B cell (primary cell): Measurements from ENCODE around the gene LIPA. TPM values are rescaled to one million over a fixed set of nuclear protein-coding genes. Genes with fewer than 3 reads are reported as not detected.

Experiments used
- ATAC-seq: fragments of 200-7000 bp; cut with Tn5 transposase; one replicate; pipeline ENCODE4 v1.10.0; 2021; ENCODE audit warnings: low read depth, mild to moderate bottlenecking, moderate number of reproducible peaks, moderate library complexity
- CTCF ChIA-PET: fragments of 350-600 bp; sonication (Branson Sonifier 250); formaldehyde crosslinking; loops from one replicate; lab custom pipeline; 2021; ENCODE audit warnings: antibody characterized with exemption, inconsistent platforms; lab: Charles Lee
- POLR2A ChIA-PET: fragments of 350-600 bp; sonication (Branson Sonifier 250); formaldehyde crosslinking; loops from one replicate; lab custom pipeline; 2021; ENCODE audit warnings: antibody characterized with exemption; lab: Charles Lee
- DNase-seq: peaks from one replicate; pipeline ENCODE4 v3.0.0; 2013
- H2AFZ ChIP-seq: 2 replicates; pipeline ENCODE4 v1.6.1; 2012; ENCODE audit warnings: mild to moderate bottlenecking, low read depth, low read length; ENCODE audit not compliant: insufficient read depth, poor library complexity, severe bottlenecking
- H3K27ac ChIP-seq, 2 donors: 1 replicate in 1 of 2; 2 replicates in 1 of 2; pipeline ENCODE4 v1.5.1; 2012 to 2013; ENCODE audit warnings: low read length in 2 of 2, mild to moderate bottlenecking in 2 of 2, moderate library complexity in 1 of 2
- H3K27me3 ChIP-seq, 4 experiments: fragments of 200-600 bp in 1 of 4; sonication (generic) in 1 of 4; replicated peaks in 1 of 4; 1 replicate in 2 of 4; 2 replicates in 2 of 4; pipeline versions ENCODE4 v1.6.1 to v1.7.0; 2013 to 2016; ENCODE audit warnings: low read length in 3 of 4, mild to moderate bottlenecking in 2 of 4, mixed read lengths in 1 of 4, moderate library complexity in 1 of 4; ENCODE audit not compliant: insufficient read depth in 4 of 4, control insufficient read depth in 3 of 4; ENCODE audit errors: control extremely low read depth in 1 of 4
- H3K36me3 ChIP-seq, 2 experiments: replicated peaks in 1 of 2; 1 replicate in 1 of 2; 2 replicates in 1 of 2; pipeline versions ENCODE4 v1.6.1 to v1.7.1; 2013; ENCODE audit warnings: low read length in 1 of 2; ENCODE audit not compliant: insufficient read depth in 2 of 2, control insufficient read depth in 1 of 2; ENCODE audit errors: control extremely low read depth in 1 of 2, extremely low read depth in 1 of 2
- H3K4me1 ChIP-seq, 2 donors: fragments of 200-600 bp in 1 of 2; sonication (generic) in 1 of 2; 1 replicate in 1 of 2; 2 replicates in 1 of 2; pipeline versions ENCODE4 v1.5.1 to v1.6.1; 2013 to 2017; ENCODE audit warnings: low read length in 2 of 2; ENCODE audit not compliant: control insufficient read depth in 2 of 2, insufficient read depth in 2 of 2
- H3K4me2 ChIP-seq: replicated peaks from 2 replicates; pipeline ENCODE3; 2012; ENCODE audit warnings: mild to moderate bottlenecking, low read depth, low read length; ENCODE audit not compliant: poor library complexity, severe bottlenecking
- H3K4me3 ChIP-seq, 5 experiments: fragments of 200-600 bp in 1 of 5; sonication (generic) in 1 of 5; 1 replicate in 3 of 5; 2 replicates in 2 of 5; pipeline versions ENCODE4 v1.5.1 to v1.7.0; 2011 to 2016; ENCODE audit warnings: low read length in 4 of 5, mild to moderate bottlenecking in 4 of 5, low read depth in 2 of 5, control low read depth in 1 of 5, moderate library complexity in 1 of 5; ENCODE audit not compliant: insufficient read depth in 1 of 5; ENCODE audit errors: control extremely low read depth in 1 of 5, extremely low read depth in 1 of 5
- H3K79me2 ChIP-seq: fragments of 200-600 bp; sonication (generic); one replicate; pipeline ENCODE4 v1.6.0; 2016; ENCODE audit warnings: low read length; ENCODE audit not compliant: control insufficient read depth, insufficient read depth
- H3K9ac ChIP-seq: fragments of 200-600 bp; sonication (generic); 2 replicates; pipeline ENCODE4 v1.6.1; 2017; ENCODE audit warnings: mild to moderate bottlenecking, low read length, moderate library complexity
- H3K9me3 ChIP-seq, 3 donors: one replicate each; pipeline versions ENCODE4 v1.6.1 to v1.7.1; 2013; ENCODE audit warnings: low read length in 2 of 3; ENCODE audit not compliant: control insufficient read depth in 2 of 3, insufficient read depth in 1 of 3; ENCODE audit errors: control extremely low read depth in 1 of 3
- H4K20me1 ChIP-seq: 2 replicates; pipeline ENCODE4 v1.6.0; 2012; ENCODE audit warnings: mild to moderate bottlenecking, low read length; ENCODE audit not compliant: insufficient read depth, control insufficient read depth, poor library complexity, severe bottlenecking
- H3K27ac Mint-ChIP-seq: one replicate; pipeline ENCODE4 v1.8.0; 2021; ENCODE audit warnings: mixed read lengths
- H3K27me3 Mint-ChIP-seq: one replicate; pipeline ENCODE4 v1.8.0; 2021; ENCODE audit warnings: mixed read lengths
- H3K4me1 Mint-ChIP-seq: one replicate; pipeline ENCODE4 v1.8.0; 2021; ENCODE audit warnings: mixed read lengths
- H3K4me3 Mint-ChIP-seq: one replicate; pipeline ENCODE4 v1.8.0; 2021; ENCODE audit warnings: mixed read lengths
- H3K9me3 Mint-ChIP-seq: one replicate; pipeline ENCODE4 v1.8.0; 2022; ENCODE audit warnings: mixed read lengths; ENCODE audit not compliant: insufficient read depth
- EZH2 ChIP-seq: IDR thresholded peaks from 2 replicates; pipeline ENCODE4 v1.6.1; 2012; ENCODE audit warnings: borderline replicate concordance, low read depth, mild to moderate bottlenecking, moderate library complexity, low read length; ENCODE audit not compliant: insufficient read depth, poor library complexity, severe bottlenecking
- WGBS: methylation state at CpG from one replicate; pipeline ENCODE4 v1.1.5; 2013; ENCODE audit warnings: missing lambda C conversion rate; ENCODE audit not compliant: insufficient coverage; 5-methylcytosine and 5-hydroxymethylcytosine counted together
- intact Hi-C: fragments of 100-400 bp; cut with micrococcal nuclease; formaldehyde crosslinking; loops from one replicate; pipeline ENCODE4 v1.10.0; 2022
- polyA plus RNA-seq: library from polyadenylated mRNA; depleted of rRNA; stranded (reverse); fragments of >200 nt; gene quantifications from 2 replicates; pipeline ENCODE4 v1.2.3, GENCODE V29; 2012
- total RNA-seq, 2 donors: library from RNA; stranded (reverse); fragments of 120-200 nt in 1 of 2; gene quantifications; 1 replicate in 1 of 2; 2 replicates in 1 of 2; pipeline versions ENCODE4 v1.2.3 to v1.2.4, GENCODE V29; 2013 to 2022
- TF ChIP-seq, protein P1 (sequence below): fragments of 200-600 bp; IDR thresholded peaks from one replicate; pipeline ENCODE4 v1.8.0; 2022; ENCODE audit warnings: antibody characterized with exemption, mild to moderate bottlenecking

The LIPA gene
- total and polyA plus RNA-seq, 2 donors (not counting 1 experiment from before 2014, with no cell fraction given), result 16.4 to 36.5 TPM

DNA sequence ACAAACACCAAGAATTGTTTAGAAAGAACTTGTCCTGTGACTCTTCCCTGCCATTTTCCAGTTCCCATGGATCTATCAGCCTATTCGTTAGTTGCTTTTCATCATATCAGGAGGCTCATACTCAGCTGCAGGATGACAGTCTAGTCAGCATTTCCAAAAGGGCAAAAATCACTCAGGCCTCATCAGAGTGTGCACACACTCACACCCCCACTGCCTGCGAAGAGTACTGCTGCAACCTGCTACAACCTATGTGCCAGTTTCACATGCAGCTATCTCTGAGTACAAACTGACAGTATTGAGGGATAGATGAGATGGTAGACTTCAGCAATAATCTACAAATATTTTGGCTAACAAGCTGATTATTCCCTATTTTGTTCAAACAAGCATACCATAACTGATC, 68.7 kb downstream of the LIPA start:
- 67% methylated on average over 1 of the region's 2 CpGs for WGBS
- Histone ChIP-seq H3K4me3 (no peak overlapping the region), H3K79me2 (no peaks in the 10 kb centered on the region), H3K9me3 (peaks cover 0 to 1% (median 0%) of the 10 kb centered on the region in 3 donors), H3K27me3 (peaks cover 0 to 3% (median 1%) of the 10 kb centered on the region in 4 experiments), H3K9ac (no peak overlapping the region), H4K20me1 (no peaks in the 10 kb centered on the region), H3K4me1 (peaks cover 2 to 10% of the 10 kb centered on the region in 2 donors), H3K36me3 (no peaks in the 10 kb centered on the region), H3K27ac (no peak overlapping the region), H3K4me2 (no peak overlapping the region), H2AFZ (no peak overlapping the region)
- no peaks in the 10 kb centered on the region for H3K9me3 Mint-ChIP-seq
- intact Hi-C loops, result no loop called here
- POLR2A ChIA-PET, result no interaction called here
- DNase-seq (no peak), ATAC-seq (no peak)
- TF ChIP-seq, protein P1, sequence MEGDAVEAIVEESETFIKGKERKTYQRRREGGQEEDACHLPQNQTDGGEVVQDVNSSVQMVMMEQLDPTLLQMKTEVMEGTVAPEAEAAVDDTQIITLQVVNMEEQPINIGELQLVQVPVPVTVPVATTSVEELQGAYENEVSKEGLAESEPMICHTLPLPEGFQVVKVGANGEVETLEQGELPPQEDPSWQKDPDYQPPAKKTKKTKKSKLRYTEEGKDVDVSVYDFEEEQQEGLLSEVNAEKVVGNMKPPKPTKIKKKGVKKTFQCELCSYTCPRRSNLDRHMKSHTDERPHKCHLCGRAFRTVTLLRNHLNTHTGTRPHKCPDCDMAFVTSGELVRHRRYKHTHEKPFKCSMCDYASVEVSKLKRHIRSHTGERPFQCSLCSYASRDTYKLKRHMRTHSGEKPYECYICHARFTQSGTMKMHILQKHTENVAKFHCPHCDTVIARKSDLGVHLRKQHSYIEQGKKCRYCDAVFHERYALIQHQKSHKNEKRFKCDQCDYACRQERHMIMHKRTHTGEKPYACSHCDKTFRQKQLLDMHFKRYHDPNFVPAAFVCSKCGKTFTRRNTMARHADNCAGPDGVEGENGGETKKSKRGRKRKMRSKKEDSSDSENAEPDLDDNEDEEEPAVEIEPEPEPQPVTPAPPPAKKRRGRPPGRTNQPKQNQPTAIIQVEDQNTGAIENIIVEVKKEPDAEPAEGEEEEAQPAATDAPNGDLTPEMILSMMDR, result no peak
- TF ChIP-seq EZH2, result no peak
- peaks cover 17% of the 10 kb centered on the region for H3K27me3 Mint-ChIP-seq
- CTCF ChIA-PET, result interaction anchor here (1.3 kb wide), 1 partner anchor 248 kb away, joined by 3 read pairs; no protein-coding TSS in a partner anchor
- no peak overlapping the region for H3K27ac Mint-ChIP-seq
- H3K4me1 Mint-ChIP-seq, result peaks cover 19% of the 10 kb centered on the region
- H3K4me3 Mint-ChIP-seq, result no peak overlapping the region

DNA sequence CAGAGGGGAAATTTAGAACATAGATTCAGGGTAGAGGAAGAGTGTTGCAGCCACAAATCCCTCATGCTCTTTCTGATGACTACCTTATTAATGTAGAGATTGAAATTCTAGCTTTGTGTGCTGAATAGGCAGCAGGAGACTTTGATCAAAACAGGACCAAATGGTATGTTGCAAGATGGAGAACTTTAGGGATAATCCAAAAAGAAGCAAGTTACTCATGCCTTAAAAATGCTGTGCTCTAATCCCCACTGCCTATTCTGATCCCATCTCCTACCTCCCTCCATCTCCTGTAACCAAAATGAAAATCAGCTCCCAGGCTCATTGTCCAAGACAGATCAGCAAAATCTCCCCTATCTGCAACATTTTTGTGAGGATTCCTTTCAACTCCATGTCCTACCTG, 75.8 kb downstream of the LIPA start:
- Histone ChIP-seq H3K27ac (no peak overlapping the region), H3K27me3 (peaks cover 0 to 6% (median 3%) of the 10 kb centered on the region in 4 experiments), H3K9me3 (peaks cover 0 to 1% (median 0%) of the 10 kb centered on the region in 3 donors), H3K4me1 (no peaks in the 10 kb centered on the region), H3K4me2 (no peak overlapping the region), H2AFZ (no peak overlapping the region), H3K79me2 (no peaks in the 10 kb centered on the region), H4K20me1 (no peaks in the 10 kb centered on the region), H3K9ac (no peak overlapping the region), H3K4me3 (no peak overlapping the region), H3K36me3 (no peaks in the 10 kb centered on the region)
- DNase-seq (no peak), ATAC-seq (no peak)
- H3K4me1 Mint-ChIP-seq, result no peaks in the 10 kb centered on the region
- no peak for TF ChIP-seq EZH2
- TF ChIP-seq, protein P1, result no peak
- no peak overlapping the region for H3K4me3 Mint-ChIP-seq
- intact Hi-C loops, result no loop called here
- no peaks in the 10 kb centered on the region for H3K9me3 Mint-ChIP-seq
- ChIA-PET POLR2A (no interaction called here), CTCF (interaction anchor here (1.4 kb wide), 1 partner anchor 12 kb away, joined by 3 read pairs; no protein-coding TSS in a partner anchor)
- no peak overlapping the region for H3K27ac Mint-ChIP-seq
- H3K27me3 Mint-ChIP-seq, result peaks cover 21% of the 10 kb centered on the region
